Cardiac fibroblast (primary cell): Measurements from ENCODE around the gene PRDX5.

Experiments
- DNase-seq, 2 donors: peaks; one replicate each; pipeline versions ENCODE4 v3.0.0 to v3.0.0-alpha.2; 2010; ENCODE audit warnings: low read depth in 2 of 2
- H3K4me3 ChIP-seq, 2 donors: replicated peaks in 1 of 2; 1 replicate in 1 of 2; 2 replicates in 1 of 2; pipeline ENCODE4 v1.5.1; 2011; ENCODE audit warnings: low read depth in 2 of 2, low read length in 2 of 2, mild to moderate bottlenecking in 2 of 2, moderate library complexity in 1 of 2
- CTCF ChIP-seq: IDR thresholded peaks from one replicate; pipeline ENCODE4 v1.5.1; 2011; ENCODE audit warnings: low read depth, mild to moderate bottlenecking, low read length, inconsistent platforms

Gene PRDX5

GRCh38 chr11:64296830-64297698 is 20.9 kb upstream of the PRDX5 start:
- no peak overlapping the region for H3K4me3 ChIP-seq
- no peak for TF ChIP-seq CTCF
- DNase-seq = no peak

GRCh38 chr11:64297699-64298358 is 20.1 kb upstream of the PRDX5 start:
- DNase-seq = no peak
- no peak for TF ChIP-seq CTCF
- H3K4me3 ChIP-seq = no peak overlapping the region

GRCh38 chr11:64298966-64299846 is 18.7 kb upstream of the PRDX5 start:
- H3K4me3 ChIP-seq = peak overlapping the region in 1 of 2 donors; percentile 21
- peak in 1 of 2 donors; percentile 41 for DNase-seq
- no peak for TF ChIP-seq CTCF

- TF ChIP-seq CTCF = no peak
- H3K4me3 ChIP-seq = peak within 1 kb of the TSS; percentile 15 to 33
- DNase-seq = no peak
Observed at GRCh38 chr11:64299847-64300648, 17.9 kb upstream of the PRDX5 start, which contains the start of gene CATSPERZ. Gene CATSPERZ (plus strand): TSS chr11:64300358. CDS start chr11:64300411, 53 bp downstream.

- H3K4me3 ChIP-seq = no peak overlapping the region
- no peak for TF ChIP-seq CTCF
- DNase-seq = no peak
Observed at GRCh38 chr11:64303109-64304031, 14.6 kb upstream of the PRDX5 start.
